Activated CD8-positive, alpha-beta memory T cell treated with anti-CD3 and anti-CD28 coated beads, Interleukin-2, amount 50 U/mL, for 48 hours (primary cell): ENCODE results near the gene GFI1B.
"Not testable (repeated sequence)": the region's sequence is repeated elsewhere in the genome, so short reads cannot be mapped to it uniquely, and the experiment has no call there.

Experiments used
- DNase-seq: peaks from one replicate; pipeline ENCODE4 v3.0.0-alpha.2; 2020

GFI1B gene

GRCh38 chr9:133023117-133023890, 44.8 kb downstream of the GFI1B start:
- DNase-seq: peak; percentile 71

GRCh38 chr9:133026426-133026825, 47.9 kb downstream of the GFI1B start:
- DNase-seq: no peak

- DNase-seq: no peak
Measured at GRCh38 chr9:133027134-133027533, 48.6 kb downstream of the GFI1B start.

GRCh38 chr9:133028221-133028620, 49.7 kb downstream of the GFI1B start:
- no peak for DNase-seq

GRCh38 chr9:133029994-133030316, 51.5 kb downstream of the GFI1B start:
- no peak for DNase-seq

- peak; percentile 90 for DNase-seq
Measured at GRCh38 chr9:133030317-133031129, 52.0 kb downstream of the GFI1B start, which contains the start of gene GTF3C5. Gene GTF3C5, plus strand, starts transcription at chr9:133030997. Its CDS starts 15 bp downstream, at chr9:133031012.

GRCh38 chr9:133031130-133031422, 52.6 kb downstream of the GFI1B start:
- no peak for DNase-seq

GRCh38 chr9:133031496-133031911, 53.0 kb downstream of the GFI1B start:
- DNase-seq: no peak

GRCh38 chr9:133032171-133032570, 53.7 kb downstream of the GFI1B start:
- no peak for DNase-seq

- no peak for DNase-seq
Measured at GRCh38 chr9:133035669-133036068, 57.2 kb downstream of the GFI1B start.

- no peak for DNase-seq
Measured at GRCh38 chr9:133037775-133038515, 59.5 kb downstream of the GFI1B start.

- DNase-seq: not testable (repeated sequence)
Measured at GRCh38 chr9:133040892-133041479, 62.5 kb downstream of the GFI1B start.
